H9 (cell line): Measurements from ENCODE around the gene TRIM60. TPM values are rescaled to one million over a fixed set of nuclear protein-coding genes. Genes with fewer than 3 reads are reported as not detected.

Source experiments
- DNase-seq: peaks from one replicate; pipeline ENCODE4 v3.0.0-alpha.2; 2017
- H2AFZ ChIP-seq: one replicate; pipeline ENCODE4 v1.6.1; 2013; ENCODE audit warnings: mild to moderate bottlenecking, low read length, control low read depth, moderate library complexity
- H2AK5ac ChIP-seq: 2 replicates; pipeline ENCODE4 v1.6.1; 2013; ENCODE audit warnings: low read length, control low read depth, mixed read lengths; ENCODE audit not compliant: insufficient read length
- H2BK120ac ChIP-seq: one replicate; pipeline ENCODE4 v1.6.1; 2013; ENCODE audit warnings: low read depth, mild to moderate bottlenecking, low read length, control low read depth, inconsistent platforms; ENCODE audit not compliant: poor library complexity, severe bottlenecking
- H2BK12ac ChIP-seq: 2 replicates; pipeline ENCODE4 v1.6.1; 2013; ENCODE audit warnings: low read length, control low read depth, mixed read lengths, low read depth; ENCODE audit not compliant: insufficient read length
- H2BK15ac ChIP-seq: 2 replicates; pipeline ENCODE4 v1.6.1; 2013; ENCODE audit warnings: low read depth, low read length, control low read depth
- H2BK20ac ChIP-seq: one replicate; pipeline ENCODE4 v1.6.1; 2013; ENCODE audit warnings: low read depth, mild to moderate bottlenecking, low read length, control low read depth, inconsistent platforms; ENCODE audit not compliant: poor library complexity, severe bottlenecking
- H2BK5ac ChIP-seq: 2 replicates; pipeline ENCODE4 v1.6.1; 2013; ENCODE audit warnings: low read length, control low read depth, mixed read lengths; ENCODE audit not compliant: insufficient read length
- H3K14ac ChIP-seq: 2 replicates; pipeline ENCODE4 v1.6.1; 2013; ENCODE audit warnings: low read length, control low read depth; ENCODE audit not compliant: insufficient read depth
- H3K18ac ChIP-seq: 2 replicates; pipeline ENCODE4 v1.6.1; 2013; ENCODE audit warnings: low read depth, mild to moderate bottlenecking, mixed read lengths, low read length, control low read depth; ENCODE audit not compliant: insufficient read length
- H3K23ac ChIP-seq: 2 replicates; pipeline ENCODE4 v1.6.1; 2013; ENCODE audit warnings: low read length, control low read depth, mixed read lengths, low read depth; ENCODE audit not compliant: insufficient read length
- H3K23me2 ChIP-seq: 2 replicates; pipeline ENCODE4 v1.6.1; 2013; ENCODE audit warnings: low read depth, mild to moderate bottlenecking, mixed read lengths, low read length, control low read depth; ENCODE audit not compliant: insufficient read length, poor library complexity, severe bottlenecking
- H3K27ac ChIP-seq: 2 replicates; pipeline ENCODE4 v1.5.1; 2013; ENCODE audit warnings: low read length, control low read depth, mixed read lengths, low read depth; ENCODE audit not compliant: insufficient read length
- H3K27me3 ChIP-seq: 2 replicates; pipeline ENCODE4 v1.6.1; 2013; ENCODE audit warnings: low read length, control low read depth, inconsistent platforms; ENCODE audit not compliant: insufficient read depth
- H3K4ac ChIP-seq: 2 replicates; pipeline ENCODE4 v1.6.1; 2013; ENCODE audit warnings: low read depth, mild to moderate bottlenecking, control low read depth, inconsistent platforms, low read length, moderate library complexity
- H3K4me1 ChIP-seq: 2 replicates; pipeline ENCODE4 v1.6.1; 2013; ENCODE audit warnings: low read length, control low read depth, inconsistent platforms; ENCODE audit not compliant: insufficient read depth
- H3K4me2 ChIP-seq: 2 replicates; pipeline ENCODE4 v1.6.1; 2013; ENCODE audit warnings: low read length, control low read depth, mixed read lengths; ENCODE audit not compliant: insufficient read length, insufficient read depth
- H3K56ac ChIP-seq: 2 replicates; pipeline ENCODE4 v1.6.1; 2013; ENCODE audit warnings: low read depth, mild to moderate bottlenecking, mixed read lengths, low read length, control low read depth; ENCODE audit not compliant: insufficient read length
- H3K79me1 ChIP-seq: 2 replicates; pipeline ENCODE4 v1.6.1; 2013; ENCODE audit warnings: low read depth, mild to moderate bottlenecking, moderate library complexity, low read length, control low read depth, inconsistent platforms; ENCODE audit not compliant: insufficient read depth, poor library complexity, severe bottlenecking
- H3K79me2 ChIP-seq: 2 replicates; pipeline ENCODE4 v1.6.1; 2013; ENCODE audit warnings: low read length, control low read depth, inconsistent platforms; ENCODE audit not compliant: insufficient read depth
- H3K9ac ChIP-seq: 2 replicates; pipeline ENCODE4 v1.6.1; 2013; ENCODE audit warnings: low read length, control low read depth, mixed read lengths; ENCODE audit not compliant: insufficient read length; ENCODE audit errors: extremely low read depth
- H3K9me3 ChIP-seq: one replicate; pipeline ENCODE4 v1.6.1; 2013; ENCODE audit warnings: low read depth, low read length, inconsistent platforms; ENCODE audit not compliant: control insufficient read depth
- H3T11ph ChIP-seq: one replicate; pipeline ENCODE4 v1.6.1; 2013; ENCODE audit warnings: mild to moderate bottlenecking, low read length, control low read depth, inconsistent platforms
- H4K20me1 ChIP-seq: one replicate; pipeline ENCODE4 v1.6.1; 2013; ENCODE audit not compliant: control insufficient read depth, insufficient read length, insufficient read depth
- H4K5ac ChIP-seq: 2 replicates; pipeline ENCODE4 v1.6.1; 2013; ENCODE audit warnings: low read depth, mild to moderate bottlenecking, mixed read lengths, low read length, control low read depth; ENCODE audit not compliant: insufficient read length
- H4K8ac ChIP-seq: replicated peaks from 2 replicates; pipeline ENCODE4 v1.6.1; 2013; ENCODE audit warnings: low read length, control low read depth, mixed read lengths, low read depth; ENCODE audit not compliant: insufficient read length
- H4K91ac ChIP-seq: 2 replicates; pipeline ENCODE4 v1.6.1; 2013; ENCODE audit warnings: low read depth, mild to moderate bottlenecking, moderate library complexity, mixed read lengths, low read length, control low read depth; ENCODE audit not compliant: insufficient read length
- H3K27ac Mint-ChIP-seq, 3 experiments: 2 replicates in 2 of 3; 3 replicates in 1 of 3; pipeline ENCODE4 v1.8.0; 2020 to 2021; ENCODE audit warnings: mixed read lengths in 3 of 3, mild to moderate bottlenecking in 1 of 3, moderate library complexity in 1 of 3
- H3K27me3 Mint-ChIP-seq: 2 replicates; pipeline ENCODE4 v1.8.0; 2021; ENCODE audit warnings: low read depth, mild to moderate bottlenecking, moderate library complexity, mixed read lengths
- H3K36me3 Mint-ChIP-seq, 3 experiments: 2 replicates in 2 of 3; 3 replicates in 1 of 3; pipeline ENCODE4 v1.8.0; 2020 to 2021; ENCODE audit warnings: low read depth in 3 of 3, mixed read lengths in 3 of 3; ENCODE audit not compliant: insufficient read depth in 1 of 3
- H3K4me1 Mint-ChIP-seq, 2 experiments: 2 replicates each; pipeline ENCODE4 v1.8.0; 2020; ENCODE audit warnings: mixed read lengths in 2 of 2
- H3K4me3 Mint-ChIP-seq, 2 experiments: 2 replicates in 1 of 2; 3 replicates in 1 of 2; pipeline ENCODE4 v1.8.0; 2020 to 2021; ENCODE audit warnings: mild to moderate bottlenecking in 2 of 2, mixed read lengths in 2 of 2, moderate library complexity in 1 of 2
- H3K9me3 Mint-ChIP-seq, 2 experiments: 2 replicates in 1 of 2; 3 replicates in 1 of 2; pipeline ENCODE4 v1.8.0; 2020; ENCODE audit warnings: mild to moderate bottlenecking in 2 of 2, mixed read lengths in 2 of 2, moderate library complexity in 1 of 2
- WGBS: extraction: QIAGEN DNeasy Blood & Tissue Kit; methylation state at CpG from one replicate; pipeline ENCODE4 v1.1.7; 2013; ENCODE audit warnings: missing lambda C conversion rate, low lambda C conversion rate, mixed read lengths; ENCODE audit not compliant: insufficient read length; ENCODE audit errors: extremely low coverage; 5-methylcytosine and 5-hydroxymethylcytosine counted together
- total RNA-seq: library from RNA; stranded (reverse); gene quantifications from 2 replicates; pipeline ENCODE4 v1.2.1, GENCODE V29; 2021
- TF ChIP-seq, protein P1 (sequence below): fragments of 200-600 bp; sonication (generic); conservative IDR thresholded peaks from 3 replicates; pipeline ENCODE4 v1.8.0; 2021; ENCODE audit warnings: antibody characterized with exemption, mild to moderate bottlenecking

The TRIM60 gene
- total RNA-seq, 1 experiment from 2014 or later: not detected

DNA sequence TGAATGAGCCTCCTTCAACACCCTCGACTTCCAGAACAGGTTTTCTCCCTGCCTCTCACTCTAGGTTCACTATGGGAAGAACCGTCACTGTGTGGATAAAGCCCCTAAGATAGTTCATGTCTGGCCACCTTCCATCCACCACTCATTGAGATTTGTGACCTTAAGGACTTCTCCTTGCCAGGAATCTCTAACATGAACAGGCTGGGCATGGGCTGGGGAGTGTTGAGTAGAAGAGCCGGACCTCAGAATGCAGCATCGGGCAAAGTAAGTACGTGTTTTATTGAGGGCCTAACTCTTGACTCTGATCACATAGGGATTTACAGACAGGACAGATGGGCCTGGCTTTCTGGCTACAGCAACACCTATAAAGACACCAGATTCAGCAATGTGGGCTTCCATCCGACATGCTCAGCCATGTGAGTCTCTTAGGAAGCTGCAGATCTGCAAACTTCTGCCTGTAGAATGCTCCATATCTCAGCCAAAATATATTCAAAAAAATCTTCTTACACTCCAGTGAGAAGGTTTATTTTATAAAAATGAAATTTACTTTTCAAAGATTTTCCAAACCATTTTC is 26.4 kb upstream of the TRIM60 start:
- no CpG with 5 or more reads among the region's 6 CpGs for WGBS

More for the DNA sequence above, 26.4 kb upstream of the TRIM60 start:
- Histone ChIP-seq H3K23me2 (peaks cover 3% of the 10 kb centered on the region), H2BK12ac (no peak overlapping the region), H3K9ac (no peak overlapping the region), H3K4me2 (no peak overlapping the region), H3K27ac (no peak overlapping the region), H3K4me1 (no peaks in the 10 kb centered on the region), H2BK5ac (no peak overlapping the region), H3K56ac (no peak overlapping the region), H2BK120ac (no peak overlapping the region), H2AFZ (no peak overlapping the region), H3T11ph (no peak overlapping the region), H3K79me1 (no peaks in the 10 kb centered on the region), H3K9me3 (no peaks in the 10 kb centered on the region), H2BK20ac (no peak overlapping the region), H3K23ac (no peak overlapping the region), H3K4ac (no peak overlapping the region), H3K18ac (no peak overlapping the region), H3K79me2 (no peaks in the 10 kb centered on the region), H4K20me1 (no peaks in the 10 kb centered on the region), H4K5ac (no peak overlapping the region), H3K27me3 (no peaks in the 10 kb centered on the region), H2AK5ac (no peak overlapping the region), H2BK15ac (no peak overlapping the region), H4K91ac (no peak overlapping the region), H4K8ac (no peak overlapping the region), H3K14ac (no peak overlapping the region)
- TF ChIP-seq, protein P1, sequence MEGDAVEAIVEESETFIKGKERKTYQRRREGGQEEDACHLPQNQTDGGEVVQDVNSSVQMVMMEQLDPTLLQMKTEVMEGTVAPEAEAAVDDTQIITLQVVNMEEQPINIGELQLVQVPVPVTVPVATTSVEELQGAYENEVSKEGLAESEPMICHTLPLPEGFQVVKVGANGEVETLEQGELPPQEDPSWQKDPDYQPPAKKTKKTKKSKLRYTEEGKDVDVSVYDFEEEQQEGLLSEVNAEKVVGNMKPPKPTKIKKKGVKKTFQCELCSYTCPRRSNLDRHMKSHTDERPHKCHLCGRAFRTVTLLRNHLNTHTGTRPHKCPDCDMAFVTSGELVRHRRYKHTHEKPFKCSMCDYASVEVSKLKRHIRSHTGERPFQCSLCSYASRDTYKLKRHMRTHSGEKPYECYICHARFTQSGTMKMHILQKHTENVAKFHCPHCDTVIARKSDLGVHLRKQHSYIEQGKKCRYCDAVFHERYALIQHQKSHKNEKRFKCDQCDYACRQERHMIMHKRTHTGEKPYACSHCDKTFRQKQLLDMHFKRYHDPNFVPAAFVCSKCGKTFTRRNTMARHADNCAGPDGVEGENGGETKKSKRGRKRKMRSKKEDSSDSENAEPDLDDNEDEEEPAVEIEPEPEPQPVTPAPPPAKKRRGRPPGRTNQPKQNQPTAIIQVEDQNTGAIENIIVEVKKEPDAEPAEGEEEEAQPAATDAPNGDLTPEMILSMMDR: no peak
- no peak for DNase-seq
- H3K36me3 Mint-ChIP-seq: no peaks in the 10 kb centered on the region
- no peak overlapping the region for H3K4me3 Mint-ChIP-seq
- H3K27me3 Mint-ChIP-seq: no peaks in the 10 kb centered on the region
- peaks cover 22 to 25% of the 10 kb centered on the region in 2 experiments for H3K4me1 Mint-ChIP-seq
- H3K9me3 Mint-ChIP-seq: no peaks in the 10 kb centered on the region
- no peak overlapping the region for H3K27ac Mint-ChIP-seq
